K562 (cell line): ENCODE measurements around the gene AHI1. TPM values are rescaled to one million over a fixed set of nuclear protein-coding genes. Genes with fewer than 3 reads are reported as not detected.
A peak's percentile ranks its signal among the peaks of the same experiment; 100 is the strongest.

ENCODE experiments used
- ATAC-seq: fragments of 200-7000 bp; cut with Tn5 transposase; 3 replicates; pipeline ENCODE4 v1.9.1; 2020; ENCODE audit warnings: moderate library complexity
- BruUV-seq: library from RNA; stranded (reverse); fragments of 400-500 nt; replicated peaks from 2 replicates; lab custom pipeline; 2021; lab: Mats Ljungman, UMichigan
- CTCF ChIA-PET: fragments of 300-600 bp; formaldehyde crosslinking; extraction: SDS; loops from one replicate; lab custom pipeline; 2021; ENCODE audit warnings: low intra/inter-chr PET ratio; lab: Yijun Ruan, JAX
- POLR2A ChIA-PET: fragments of 300-600, 350-650 bp; sonication (Branson Sonifier 250); formaldehyde crosslinking; extraction: SDS; loops from one replicate; lab custom pipeline; 2021; ENCODE audit warnings: antibody characterized with exemption, inconsistent platforms; lab: Yijun Ruan, JAX
- DNase-seq, 4 experiments: peaks; one replicate each; pipeline versions ENCODE4 v3.0.0 to v3.0.0-alpha.2; 2011 to 2018; ENCODE audit warnings: low spot score in 3 of 4, mixed read lengths in 3 of 4; ENCODE audit errors: extremely low read depth in 1 of 4
- FAIRE-seq: peaks from 2 replicates; lab custom pipeline; 2011; peaks lifted over from hg19 to GRCh38; lab: Jason Lieb, UNC
- H2AFZ ChIP-seq: 2 replicates; pipeline ENCODE4 v1.6.0; 2011; ENCODE audit warnings: low read depth, low read length, control low read depth, inconsistent platforms
- H3K27ac ChIP-seq: fragments of 200-600 bp; 3 replicates; pipeline ENCODE4 v1.8.0; 2011; ENCODE audit warnings: low read depth, mild to moderate bottlenecking, control low read depth, inconsistent platforms, low read length, moderate library complexity, mixed read lengths; ENCODE audit errors: extremely low read depth
- H3K27me3 ChIP-seq, 2 experiments: fragments of 300-600 bp in 1 of 2; 2 replicates in 1 of 2; 3 replicates in 1 of 2; pipeline versions ENCODE4 v1.6.0 to v1.8.0; 2011; ENCODE audit warnings: inconsistent platforms in 2 of 2, low read length in 2 of 2, mild to moderate bottlenecking in 1 of 2, mixed read lengths in 1 of 2, moderate library complexity in 1 of 2; ENCODE audit not compliant: control insufficient read depth in 2 of 2, insufficient read depth in 2 of 2
- H3K36me3 ChIP-seq: fragments of 300-600 bp; 3 replicates; pipeline ENCODE4 v1.8.0; 2011; ENCODE audit warnings: mild to moderate bottlenecking, low read length, inconsistent platforms; ENCODE audit not compliant: control insufficient read depth, insufficient read depth
- H3K4me1 ChIP-seq, 2 experiments: fragments of 200-600 bp in 1 of 2; replicated peaks in 1 of 2; 2 replicates in 1 of 2; 3 replicates in 1 of 2; pipeline versions ENCODE4 v1.5.1 to v1.8.0; 2011; ENCODE audit warnings: inconsistent platforms in 2 of 2, low read length in 2 of 2, mild to moderate bottlenecking in 1 of 2, mixed read lengths in 1 of 2, moderate library complexity in 1 of 2; ENCODE audit not compliant: control insufficient read depth in 2 of 2, insufficient read depth in 2 of 2
- H3K4me2 ChIP-seq: 2 replicates; pipeline ENCODE4 v1.6.1; 2011; ENCODE audit warnings: low read length, control low read depth, inconsistent platforms, mixed read lengths; ENCODE audit not compliant: insufficient read depth
- H3K4me3 ChIP-seq: fragments of 200-600 bp; sonication (generic), shearing (Covaris generic); 2 replicates; pipeline ENCODE4 v1.5.1; 2016; ENCODE audit warnings: control low read depth, inconsistent platforms
- H3K79me2 ChIP-seq: fragments of 200-600 bp; 3 replicates; pipeline ENCODE4 v1.8.0; 2011; ENCODE audit warnings: low read length, inconsistent platforms; ENCODE audit not compliant: control insufficient read depth, insufficient read depth
- H3K9ac ChIP-seq, 2 experiments: 2 replicates each; pipeline versions ENCODE4 v1.6.0 to v1.6.1; 2011; ENCODE audit warnings: low read depth in 2 of 2, low read length in 2 of 2, control low read depth in 1 of 2, inconsistent platforms in 1 of 2, mild to moderate bottlenecking in 1 of 2, mixed read lengths in 1 of 2; ENCODE audit not compliant: insufficient read depth in 1 of 2
- H3K9me1 ChIP-seq: one replicate; pipeline ENCODE4 v1.6.0; 2011; ENCODE audit warnings: inconsistent platforms, mild to moderate bottlenecking, low read length, moderate library complexity; ENCODE audit not compliant: control insufficient read depth, insufficient read depth
- H3K9me3 ChIP-seq: replicated peaks from 2 replicates; pipeline ENCODE4 v1.5.1; 2011; ENCODE audit warnings: low read depth, low read length, inconsistent platforms; ENCODE audit not compliant: control insufficient read depth, insufficient read depth
- H4K20me1 ChIP-seq: replicated peaks from 2 replicates; pipeline ENCODE4 v1.6.1; 2011; ENCODE audit warnings: low read length, inconsistent platforms, mixed read lengths; ENCODE audit not compliant: control insufficient read depth, insufficient read depth
- CBX5 ChIP-seq: IDR thresholded peaks from 2 replicates; pipeline ENCODE4 v1.6.1; 2014; ENCODE audit warnings: low read depth, borderline replicate concordance
- HMG20A ChIP-seq: fragments of 450-650 bp; formaldehyde crosslinking; conservative IDR thresholded peaks from 2 replicates; pipeline ENCODE4 v1.4.0; 2020; ENCODE audit warnings: mild to moderate bottlenecking, mixed read lengths
- HNRNPUL1 ChIP-seq: fragments of 200-400 bp; formaldehyde crosslinking; IDR thresholded peaks from 2 replicates; pipeline ENCODE4 v1.6.1; 2017; ENCODE audit warnings: low read length
- POLR2G ChIP-seq: fragments of 200-400 bp; formaldehyde crosslinking; IDR thresholded peaks from 2 replicates; pipeline ENCODE4 v1.6.1; 2017; ENCODE audit warnings: low read depth, mild to moderate bottlenecking, antibody characterized with exemption, low read length, moderate library complexity
- RCOR1 ChIP-seq, 2 experiments: IDR thresholded peaks; 2 replicates each; pipeline ENCODE4 v1.6.1; 2012; ENCODE audit warnings: low read depth in 2 of 2, low read length in 2 of 2, borderline replicate concordance in 1 of 2, improper control_type of control experiment in 1 of 2
- TRIM28 ChIP-seq: fragments of 450-650 bp; IDR thresholded peaks from 2 replicates; pipeline ENCODE4 v1.6.1; 2017
- ZFP36 ChIP-seq: fragments of 150-350 bp; IDR thresholded peaks from 2 replicates; pipeline ENCODE4 v1.6.1; 2018; ENCODE audit warnings: low read length, low read depth; ENCODE audit not compliant: partially characterized antibody
- ZNF57 ChIP-seq: fragments of 450-650 bp; formaldehyde crosslinking; IDR thresholded peaks from 2 replicates; pipeline ENCODE4 v1.4.0; 2020; ENCODE audit warnings: mild to moderate bottlenecking, moderate library complexity
- WGBS: fragments of 100-300 bp; shearing (Covaris generic); methylation state at CpG from one replicate; pipeline ENCODE4 v1.1.6; 2016; ENCODE audit warnings: low coverage, mixed read lengths; ENCODE audit not compliant: insufficient coverage; ENCODE audit errors: missing lambda C conversion rate; 5-methylcytosine and 5-hydroxymethylcytosine counted together
- in situ Hi-C: fragments of 300-500 bp; cut with MboI; formaldehyde crosslinking; loops from 4 replicates; pipeline ENCODE4 v1.15.0; 2018; ENCODE audit warnings: inconsistent platforms, mixed read lengths
- intact Hi-C: fragments of 100-400 bp; cut with micrococcal nuclease; formaldehyde crosslinking; loops from 2 replicates; pipeline ENCODE4 v1.14.2; 2022
- polyA plus RNA-seq, 8 experiments: library from polyadenylated mRNA; depleted of rRNA in 4 of 8; stranded (reverse) in 5 of 8; unstranded in 3 of 8; fragments of >200 nt; fragmentation: Nextera tagmentation in 2 of 8; fragmentation: Illumina TruSeq in 1 of 8; extraction: Ambion mirVana in 2 of 8; extraction: Trizol in 1 of 8; gene quantifications; 2 replicates each; pipeline versions ENCODE4 v1.2.1 to v1.2.3, GENCODE V29; 2011 to 2014; ENCODE audit warnings: inconsistent platforms in 1 of 8, missing spikeins in 1 of 8
- total RNA-seq, 7 experiments: library from RNA; depleted of rRNA in 6 of 7; stranded (reverse); fragments of >200 nt in 6 of 7; fragmentation: Illumina TruSeq in 2 of 7; extraction: Trizol in 2 of 7; gene quantifications; 2 replicates each; pipeline versions ENCODE4 v1.2.1 to v1.2.3, GENCODE V29; 2011 to 2021; ENCODE audit warnings: low replicate concordance in 1 of 7
- TF ChIP-seq, protein P1 (sequence below): fragments of 450-650 bp; IDR thresholded peaks from 2 replicates; pipeline ENCODE4 v1.6.1; 2016; ENCODE audit warnings: antibody characterized with exemption

Gene AHI1
- total and polyA plus RNA-seq, 9 of the 15 experiments (the other 6 are each of a cell fraction or from before 2014, with no cell fraction given), result 24.7 to 54.9 (median 32.2) TPM

DNA sequence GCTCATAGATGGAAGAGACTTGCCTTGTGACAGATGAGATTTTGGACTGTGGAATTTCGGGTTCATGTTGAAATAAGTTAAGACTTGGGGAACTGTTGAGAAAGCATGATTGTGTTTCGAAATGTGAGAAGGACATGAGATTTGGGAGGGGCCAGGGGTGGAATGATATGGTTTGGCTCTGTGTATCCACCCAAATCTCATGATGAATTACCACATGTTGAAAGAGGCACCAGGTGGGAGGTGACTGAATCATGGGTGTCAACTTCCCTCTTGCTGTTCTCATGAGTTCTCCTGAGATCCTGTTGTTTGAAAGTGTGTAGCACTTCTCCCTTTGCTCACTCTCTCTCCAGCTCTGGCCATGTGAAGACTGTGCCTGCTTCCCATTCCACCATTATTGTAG is 17.9 kb downstream of the AHI1 start:
- TF ChIP-seq HNRNPUL1, result no peak
- no peak for TF ChIP-seq HMG20A (CRISPR knock-in tag)
- TF ChIP-seq, all 486 proteins: peak for 0
- no peaks in the 10 kb centered on the region for H4K20me1 ChIP-seq
- in situ Hi-C loops (no loop called here), intact Hi-C loops (no loop called here)
- H3K4me2 ChIP-seq, result no peak overlapping the region
- no peaks in the 10 kb centered on the region for H3K9me1 ChIP-seq
- no peaks in the 10 kb centered on the region for H3K79me2 ChIP-seq
- 97% methylated on average over 2 of the region's 2 CpGs for WGBS
- BruUV-seq, result no TSS peak
- no peak overlapping the region for H3K27ac ChIP-seq
- POLR2A ChIA-PET, result interaction anchor here (1.5 kb wide), 1 partner anchor 16 kb away, joined by 4 read pairs; no protein-coding TSS in a partner anchor
- no peak overlapping the region for H3K9ac ChIP-seq
- CTCF ChIA-PET, result no interaction called here
- no peak for DNase-seq
- no peak overlapping the region for H2AFZ ChIP-seq
- H3K9me3 ChIP-seq, result peaks cover 28% of the 10 kb centered on the region
- H3K27me3 ChIP-seq, result no peaks in the 10 kb centered on the region
- H3K4me1 ChIP-seq, result no peaks in the 10 kb centered on the region
- H3K4me3 ChIP-seq, result no peak overlapping the region
- H3K36me3 ChIP-seq, result peaks cover 48% of the 10 kb centered on the region
- FAIRE-seq, result no peak
- ATAC-seq, result no peak

DNA sequence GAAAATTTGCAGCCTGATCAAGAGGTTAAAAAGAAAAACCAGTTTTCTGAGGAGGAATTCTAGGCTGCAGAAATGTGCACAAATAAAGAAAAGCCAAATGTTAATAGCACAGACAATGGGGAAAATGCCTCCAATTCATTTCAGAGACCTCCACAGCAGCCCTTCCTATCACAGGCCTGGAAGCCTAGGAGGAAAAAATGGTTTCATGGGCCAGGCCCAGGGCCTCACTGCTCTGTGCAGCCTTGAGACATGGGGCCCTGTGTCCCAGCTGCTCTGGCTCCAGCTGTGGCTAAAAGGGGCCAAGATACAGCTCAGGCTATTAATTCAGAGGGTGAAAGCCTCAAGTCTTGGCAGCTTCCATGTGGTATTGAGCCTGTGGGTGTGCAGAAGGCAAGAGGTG is 18.9 kb downstream of the AHI1 start:
- Histone ChIP-seq H2AFZ (no peak overlapping the region), H3K9ac (no peak overlapping the region), H3K27ac (no peak overlapping the region), H3K4me2 (no peak overlapping the region), H3K9me1 (no peaks in the 10 kb centered on the region), H3K4me3 (no peak overlapping the region), H3K27me3 (no peaks in the 10 kb centered on the region), H4K20me1 (no peaks in the 10 kb centered on the region), H3K36me3 (peaks cover 42% of the 10 kb centered on the region), H3K79me2 (no peaks in the 10 kb centered on the region), H3K4me1 (no peaks in the 10 kb centered on the region), H3K9me3 (peaks cover 23% of the 10 kb centered on the region)
- intact Hi-C loops, result no loop called here
- BruUV-seq, result no TSS peak
- in situ Hi-C loops, result no loop called here
- ATAC-seq, result no peak
- DNase-seq, result no peak
- ChIA-PET POLR2A (interaction anchor here (1.5 kb wide), 1 partner anchor 17 kb away, joined by 4 read pairs; no protein-coding TSS in a partner anchor), CTCF (no interaction called here)
- 0 out of 2 replicates have a peak, but pooled peaks have one; percentile 4 for TF ChIP-seq CBX5
- peak; percentile 73 for TF ChIP-seq TRIM28
- TF ChIP-seq RCOR1 (IDR thresholded peaks at IDR 0.05; ENCODE audit: borderline replicate concordance in 1 of 2, low read depth in 2 of 2, low read length in 2 of 2), result no peak
- peak; percentile 78 for TF ChIP-seq ZFP36
- TF ChIP-seq ZNF57, result no peak
- TF ChIP-seq, protein P1, sequence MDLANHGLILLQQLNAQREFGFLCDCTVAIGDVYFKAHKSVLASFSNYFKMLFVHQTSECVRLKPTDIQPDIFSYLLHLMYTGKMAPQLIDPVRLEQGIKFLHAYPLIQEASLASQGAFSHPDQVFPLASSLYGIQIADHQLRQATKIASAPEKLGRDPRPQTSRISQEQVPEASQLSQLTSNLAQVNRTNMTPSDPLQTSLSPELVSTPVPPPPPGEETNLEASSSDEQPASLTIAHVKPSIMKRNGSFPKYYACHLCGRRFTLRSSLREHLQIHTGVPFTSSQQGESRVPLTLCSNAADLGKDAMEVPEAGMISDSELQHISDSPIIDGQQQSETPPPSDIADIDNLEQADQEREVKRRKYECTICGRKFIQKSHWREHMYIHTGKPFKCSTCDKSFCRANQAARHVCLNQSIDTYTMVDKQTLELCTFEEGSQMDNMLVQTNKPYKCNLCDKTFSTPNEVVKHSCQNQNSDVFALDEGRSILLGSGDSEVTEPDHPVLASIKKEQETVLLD, result no peak
- no peak for TF ChIP-seq POLR2G
- FAIRE-seq, result no peak
